BE2C (cell line): ENCODE data around the gene MAP2K5. TPM values are rescaled to one million over a fixed set of nuclear protein-coding genes. Genes with fewer than 3 reads are reported as not detected.
A peak's percentile ranks its signal among the peaks of the same experiment; 100 is the strongest.

Experiments used
- DNase-seq: peaks from one replicate; pipeline ENCODE4 v3.0.0-alpha.2; 2020
- H3K27me3 ChIP-seq: fragments of 250-450 bp; sonication (Bioruptor Pico); 2 replicates; pipeline ENCODE4 v1.5.1; 2020; ENCODE audit warnings: mild to moderate bottlenecking
- H3K36me3 ChIP-seq: fragments of 250-450 bp; sonication (Bioruptor Pico); 2 replicates; pipeline ENCODE4 v1.5.1; 2020; ENCODE audit warnings: mild to moderate bottlenecking
- H3K4me1 ChIP-seq: fragments of 250-450 bp; sonication (Bioruptor Pico); 2 replicates; pipeline ENCODE4 v1.5.1; 2020
- H3K4me3 ChIP-seq: 2 replicates; pipeline ENCODE4 v1.5.1; 2011; ENCODE audit warnings: low read depth, low read length
- H3K9me3 ChIP-seq: fragments of 250-450 bp; sonication (Bioruptor Pico); 2 replicates; pipeline ENCODE4 v1.5.1; 2020
- CTCF ChIP-seq: IDR thresholded peaks from 2 replicates; pipeline ENCODE4 v1.5.1; 2012; ENCODE audit warnings: mild to moderate bottlenecking, low read depth, low read length
- polyA plus RNA-seq: library from polyadenylated mRNA; unstranded; fragments of >200 nt; gene quantifications from one replicate; pipeline ENCODE4 v1.2.1, GENCODE V29; 2012; ENCODE audit warnings: low read depth, missing spikeins; ENCODE audit not compliant: insufficient read length, insufficient read depth

The MAP2K5 gene
- 5.9 TPM for polyA plus RNA-seq

GRCh38 chr15:67542420-67543347, at the start of gene MAP2K5:
MAP2K5 (plus strand) TSS chr15:67542703; CDS start chr15:67543336, 633 bp downstream.
- Histone ChIP-seq H3K4me3 (peak within 1 kb of the TSS; percentile 99), H3K4me1 (no peaks in the 10 kb centered on the region), H3K36me3 (no peaks in the 10 kb centered on the region; the same call in 1 of the 2 replicates), H3K9me3 (no peaks in the 10 kb centered on the region), H3K27me3 (no peaks in the 10 kb centered on the region)
- TF ChIP-seq CTCF, result no peak
- DNase-seq, result peak; percentile 87

- Histone ChIP-seq H3K9me3 (no peaks in the 10 kb centered on the region), H3K4me1 (no peaks in the 10 kb centered on the region), H3K36me3 (no peaks in the 10 kb centered on the region), H3K4me3 (no peak overlapping the region), H3K27me3 (no peaks in the 10 kb centered on the region)
- TF ChIP-seq CTCF, result no peak
- DNase-seq, result no peak
Observed at GRCh38 chr15:67495585-67495984, 46.9 kb upstream of the MAP2K5 start.

GRCh38 chr15:67501177-67501835, 41.2 kb upstream of the MAP2K5 start:
- no peak for DNase-seq
- H3K4me1 ChIP-seq, result no peaks in the 10 kb centered on the region
- no peaks in the 10 kb centered on the region for H3K36me3 ChIP-seq
- peak; percentile 53 for TF ChIP-seq CTCF
- no peak overlapping the region for H3K4me3 ChIP-seq
- H3K9me3 ChIP-seq, result no peaks in the 10 kb centered on the region
- H3K27me3 ChIP-seq, result no peaks in the 10 kb centered on the region

- Histone ChIP-seq H3K4me3 (no peak overlapping the region), H3K27me3 (no peaks in the 10 kb centered on the region), H3K36me3 (no peaks in the 10 kb centered on the region), H3K9me3 (no peaks in the 10 kb centered on the region), H3K4me1 (no peaks in the 10 kb centered on the region)
- no peak for TF ChIP-seq CTCF
- no peak for DNase-seq
Observed at GRCh38 chr15:67501836-67502461, 40.6 kb upstream of the MAP2K5 start.

GRCh38 chr15:67504056-67504455, 38.4 kb upstream of the MAP2K5 start:
- no peak overlapping the region for H3K4me3 ChIP-seq
- H3K36me3 ChIP-seq, result no peaks in the 10 kb centered on the region; the same call in 1 of the 2 replicates
- H3K4me1 ChIP-seq, result no peaks in the 10 kb centered on the region
- no peak for TF ChIP-seq CTCF
- DNase-seq, result no peak
- H3K9me3 ChIP-seq, result no peaks in the 10 kb centered on the region
- H3K27me3 ChIP-seq, result no peaks in the 10 kb centered on the region
